ENCODE data around the gene ATP5ME. TPM values are rescaled to one million over a fixed set of nuclear protein-coding genes. Genes with fewer than 3 reads are reported as not detected.

ATP5ME gene
- total RNA-seq, 1 experiment from 2014 or later = 330 TPM

- H3K4me2 ChIP-seq (ENCODE audit: low read length) = peak overlapping the region; percentile 93
- peaks cover 10 to 24% of the 10 kb centered on the region in 2 experiments for H3K36me3 ChIP-seq (ENCODE audit: control insufficient read depth in 1 of 2, insufficient read depth in 2 of 2, low read length in 2 of 2)
- TF ChIP-seq ZFX (IDR thresholded peaks at IDR 0.05) (peak; percentile 86), MAX (IDR thresholded peaks at IDR 0.05) (no peak)
- ChIA-PET CTCF (interaction anchor here (0.9 to 1.6 kb wide), 2 partner anchors 9 to 12 kb away, joined by 3 to 14 read pairs; no protein-coding TSS in a partner anchor), POLR2A (no interaction called here), RAD21 (ENCODE audit: low non-redundant PET in 1 of 2, low total read pairs in 2 of 2, uncharacterized antibody in 2 of 2, unreplicated experiment in 2 of 2) (no interaction called here)
- no peaks in the 10 kb centered on the region for H4K20me1 ChIP-seq (ENCODE audit: insufficient read depth)
- H3K9me3 ChIP-seq (ENCODE audit: control insufficient read depth in 1 of 2, insufficient read depth in 1 of 2, low read depth in 1 of 2, low read length in 2 of 2) = no peaks in the 10 kb centered on the region
- peak overlapping the region; percentile 77 to 91 for H3K4me3 ChIP-seq (replicated peaks in 1 of 2; ENCODE audit: low read depth in 1 of 2, low read length in 2 of 2)
- BruUV-seq (replicated peaks) = no TSS peak
- H3K79me2 ChIP-seq (ENCODE audit: insufficient read depth, low read length) = peaks cover 26% of the 10 kb centered on the region
- H3K27ac ChIP-seq (ENCODE audit: low read depth, low read length) = peak overlapping the region; percentile 90
- intact Hi-C loops (cut with micrococcal nuclease) = loop anchor here (10.0 kb wide), 1 partner anchor 200 kb away; no protein-coding TSS in a partner anchor
- H3K4me1 ChIP-seq (ENCODE audit: control insufficient read depth in 1 of 2, insufficient read depth in 2 of 2, low read length in 2 of 2) = peaks cover 23 to 54% of the 10 kb centered on the region in 2 experiments
- H2AFZ ChIP-seq (ENCODE audit: low read depth, low read length, poor library complexity, severe bottlenecking) = no peak overlapping the region
- peak overlapping the region; percentile 95 for H3K9ac ChIP-seq (ENCODE audit: low read length)
- ATAC-seq = peak; percentile 9
- no peaks in the 10 kb centered on the region for H3K27me3 ChIP-seq (ENCODE audit: insufficient read depth, low read length)
- no peaks in the 10 kb centered on the region for H3K9me2 ChIP-seq (ENCODE audit: insufficient read depth)
- no peak for DNase-seq (ENCODE audit: low read depth, low spot score)
These were observed 1.2 kb upstream of the ATP5ME start for GRCh38 chr4:675036-675882.

GRCh38 chr4:673349-674091 lies 556 bp downstream of the ATP5ME start:
- peak overlapping the region; percentile 76 for H3K27ac ChIP-seq (ENCODE audit: low read depth, low read length)
- peak; percentile 28 for ATAC-seq
- no peak overlapping the region for H2AFZ ChIP-seq (ENCODE audit: low read depth, low read length, poor library complexity, severe bottlenecking)
- ChIA-PET POLR2A (interaction anchor here (0.8 to 1.2 kb wide), 3 partner anchors 10 to 93 kb away, joined by 3 to 6 read pairs (median 3); no protein-coding TSS in a partner anchor), RAD21 (ENCODE audit: low non-redundant PET in 1 of 2, low total read pairs in 2 of 2, uncharacterized antibody in 2 of 2, unreplicated experiment in 2 of 2) (no interaction called here), CTCF (interaction anchor here (1.0 to 1.6 kb wide), 3 partner anchors 11 to 71 kb away, joined by 7 to 14 read pairs (median 8); no protein-coding TSS in a partner anchor)
- peak overlapping the region; percentile 93 for H3K4me2 ChIP-seq (ENCODE audit: low read length)
- no peaks in the 10 kb centered on the region for H4K20me1 ChIP-seq (ENCODE audit: insufficient read depth)
- peaks cover 10 to 24% of the 10 kb centered on the region in 2 experiments for H3K36me3 ChIP-seq (ENCODE audit: control insufficient read depth in 1 of 2, insufficient read depth in 2 of 2, low read length in 2 of 2)
- H3K9ac ChIP-seq (ENCODE audit: low read length) = peak overlapping the region; percentile 95
- BruUV-seq (replicated peaks) = TSS peak; percentile 63
- no peaks in the 10 kb centered on the region for H3K27me3 ChIP-seq (ENCODE audit: insufficient read depth, low read length)
- H3K4me1 ChIP-seq (ENCODE audit: control insufficient read depth in 1 of 2, insufficient read depth in 2 of 2, low read length in 2 of 2) = peaks cover 21 to 52% of the 10 kb centered on the region in 2 experiments
- peak overlapping the region; percentile 66 to 91 for H3K4me3 ChIP-seq (replicated peaks in 1 of 2; ENCODE audit: low read depth in 1 of 2, low read length in 2 of 2)
- peaks cover 26% of the 10 kb centered on the region for H3K79me2 ChIP-seq (ENCODE audit: insufficient read depth, low read length)
- DNase-seq (ENCODE audit: low read depth, low spot score) = no peak
- H3K9me2 ChIP-seq (ENCODE audit: insufficient read depth) = no peaks in the 10 kb centered on the region
- H3K9me3 ChIP-seq (ENCODE audit: control insufficient read depth in 1 of 2, insufficient read depth in 1 of 2, low read depth in 1 of 2, low read length in 2 of 2) = no peaks in the 10 kb centered on the region
- intact Hi-C loops (cut with micrococcal nuclease) = loop anchor here (1.0 to 10.0 kb wide), 2 partner anchors 71 to 199 kb away; no protein-coding TSS in a partner anchor
- TF ChIP-seq JUND (IDR thresholded peaks at IDR 0.05) (no peak), POLR2AphosphoS5 (IDR thresholded peaks at IDR 0.05; ENCODE audit: low read depth, low read length) (no peak), POLR2A (IDR thresholded peaks at IDR 0.05; ENCODE audit: borderline replicate concordance, extremely low read depth, insufficient read depth, insufficient read length) (no peak), ZNF274 (IDR thresholded peaks at IDR 0.05; ENCODE audit: low read depth, low read length) (no peak), EZH2 (IDR thresholded peaks at IDR 0.05) (no peak), ATF3 (IDR thresholded peaks at IDR 0.05) (no peak), TCF7L2 (IDR thresholded peaks at IDR 0.05; ENCODE audit: borderline replicate concordance, extremely low read depth, insufficient read depth, insufficient read length) (no peak), CTCF (IDR thresholded peaks at IDR 0.05 in 2 of 3, conservative IDR thresholded peaks at IDR 0.05 in 1 of 3; ENCODE audit: borderline replicate concordance in 1 of 3, insufficient read depth in 1 of 3, low read depth in 2 of 3, low read length in 2 of 3) (no peak), FOSL1 (IDR thresholded peaks at IDR 0.05; ENCODE audit: low read depth) (no peak), RAD21 (IDR thresholded peaks at IDR 0.05; ENCODE audit: low read depth) (no peak)
